B cell (primary cell): ENCODE data around the gene GFRAL.

Experiments used
- CTCF ChIP-seq: fragments of 200-600 bp; IDR thresholded peaks from one replicate; pipeline ENCODE4 v1.8.0; 2022; ENCODE audit warnings: antibody characterized with exemption, mild to moderate bottlenecking
- EZH2 ChIP-seq: IDR thresholded peaks from 2 replicates; pipeline ENCODE4 v1.6.1; 2012; ENCODE audit warnings: borderline replicate concordance, low read depth, mild to moderate bottlenecking, moderate library complexity, low read length; ENCODE audit not compliant: insufficient read depth, poor library complexity, severe bottlenecking

DNA sequence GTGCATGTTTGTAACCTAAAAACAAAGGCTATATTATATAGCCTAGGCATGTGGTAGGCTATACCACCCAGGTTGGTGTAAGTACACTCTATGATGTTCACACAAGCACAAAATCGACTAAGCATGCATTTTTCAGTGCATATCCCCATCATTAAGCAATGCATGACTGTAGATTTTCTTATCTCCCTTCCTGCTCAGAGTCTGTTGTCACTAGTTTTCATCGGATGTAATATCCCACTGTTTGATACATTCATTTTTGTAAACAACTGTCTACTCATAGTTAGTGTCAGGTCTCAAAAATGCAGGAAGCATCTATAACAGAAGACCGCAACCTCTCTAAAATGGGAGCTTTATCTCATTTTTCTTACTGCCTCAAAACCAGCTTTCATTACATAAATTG, 70.7 kb downstream of the GFRAL start:
- TF ChIP-seq CTCF (no peak), EZH2 (no peak)
